NCI-H128 (cell line): ENCODE measurements around the gene ATP4A.

Source experiments
- DNase-seq: peaks from one replicate; lab custom pipeline; 2025; ENCODE audit not compliant: unreplicated experiment; lab: John Stamatoyannopoulos, UW

ATP4A gene

DNA sequence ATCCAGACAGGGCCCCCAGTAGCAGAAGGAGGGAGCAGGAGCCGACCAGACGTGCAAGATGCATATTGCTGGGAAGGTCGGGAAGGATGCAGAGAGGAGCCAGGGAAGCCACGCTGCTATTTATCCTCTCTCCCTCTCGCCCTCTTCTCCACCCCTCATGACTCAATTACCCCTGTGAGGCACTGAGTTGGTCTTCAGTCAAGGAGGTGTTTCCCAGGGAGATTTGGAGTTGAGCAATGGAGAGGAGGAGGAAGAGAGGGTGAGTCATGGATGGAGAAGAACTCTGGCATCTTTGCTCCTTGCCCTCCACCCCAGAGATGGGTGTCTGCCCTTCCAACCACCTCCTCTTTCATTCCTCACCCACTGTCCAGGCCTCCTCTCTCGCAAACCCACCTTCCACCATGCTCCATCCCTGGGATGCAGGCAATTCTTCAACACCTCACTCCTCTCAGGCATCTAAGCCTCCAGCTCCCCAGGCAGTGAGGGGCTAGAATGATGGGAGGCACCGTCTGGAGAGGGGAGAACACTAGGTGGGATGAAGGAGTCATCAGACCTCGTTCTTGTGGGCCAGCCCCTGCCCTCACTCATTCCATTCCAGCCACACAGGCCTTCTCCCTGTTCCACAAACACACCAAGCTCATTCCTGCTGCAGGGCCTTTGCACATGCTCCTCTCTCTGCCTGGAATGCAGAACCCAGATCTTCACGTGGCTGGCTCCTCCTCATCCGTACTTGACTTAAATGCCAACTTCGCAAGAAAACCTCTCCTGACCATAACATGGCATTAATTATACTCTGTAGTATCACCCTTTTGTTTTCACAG lies 35.0 kb downstream of the ATP4A start, which contains the start of gene SBSN:
TSS of gene SBSN (minus strand) at position 94 of the 821 bp plus-strand sequence. CDS start at position 64, 30 bp downstream.
- no peak for DNase-seq

DNA sequence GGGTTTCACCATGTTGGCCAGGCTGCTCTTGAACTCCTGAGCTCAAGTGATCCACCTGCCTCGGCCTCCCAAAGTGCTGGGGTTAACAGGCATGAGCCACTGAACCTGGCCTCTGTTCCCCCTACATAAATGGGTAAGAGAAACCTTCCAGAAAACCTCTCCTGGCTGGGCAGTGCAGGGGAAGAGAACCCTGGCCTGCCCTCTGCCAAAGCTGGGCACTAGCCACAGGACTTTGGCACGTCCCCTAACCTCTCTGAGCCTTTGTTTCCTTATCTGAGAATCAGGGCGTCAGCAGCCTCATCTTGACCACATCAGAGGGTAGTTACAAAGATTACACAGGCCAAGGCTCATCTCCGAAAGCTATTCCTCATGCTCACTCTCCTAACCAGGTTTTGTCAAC lies 37.6 kb downstream of the ATP4A start:
- no peak for DNase-seq

DNA sequence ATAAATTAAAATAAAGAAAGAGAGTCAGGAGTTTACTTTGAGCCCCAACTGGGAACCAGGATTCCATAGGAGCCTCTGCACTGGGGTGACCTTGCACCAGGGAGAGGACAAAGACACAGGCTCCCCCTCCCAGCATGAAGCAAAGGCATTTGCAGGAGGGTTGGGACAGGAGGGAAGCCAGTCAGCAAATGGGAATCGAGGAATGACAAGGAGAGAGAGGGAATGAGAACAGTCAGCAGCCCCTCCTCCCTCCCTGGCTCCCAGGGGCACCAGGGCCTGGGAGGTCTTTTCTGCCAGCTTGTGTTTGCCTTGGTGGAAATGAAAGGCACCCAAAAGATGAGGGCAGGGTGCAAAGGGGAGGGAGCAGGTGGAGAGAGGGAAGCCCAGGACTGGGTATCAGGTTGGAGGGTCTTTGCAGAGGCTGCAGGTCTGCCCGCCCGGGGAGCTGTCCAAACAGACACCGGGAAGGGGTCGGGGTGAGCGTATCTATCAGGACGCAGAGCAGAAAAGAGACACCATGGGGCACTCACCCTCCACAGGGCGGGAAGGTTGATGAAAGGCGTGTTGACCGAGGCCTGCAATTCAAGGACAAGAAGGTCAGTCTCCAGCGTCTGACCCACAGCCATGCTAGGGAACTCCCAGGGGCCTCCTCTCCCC lies 39.1 kb downstream of the ATP4A start:
- no peak for DNase-seq

DNA sequence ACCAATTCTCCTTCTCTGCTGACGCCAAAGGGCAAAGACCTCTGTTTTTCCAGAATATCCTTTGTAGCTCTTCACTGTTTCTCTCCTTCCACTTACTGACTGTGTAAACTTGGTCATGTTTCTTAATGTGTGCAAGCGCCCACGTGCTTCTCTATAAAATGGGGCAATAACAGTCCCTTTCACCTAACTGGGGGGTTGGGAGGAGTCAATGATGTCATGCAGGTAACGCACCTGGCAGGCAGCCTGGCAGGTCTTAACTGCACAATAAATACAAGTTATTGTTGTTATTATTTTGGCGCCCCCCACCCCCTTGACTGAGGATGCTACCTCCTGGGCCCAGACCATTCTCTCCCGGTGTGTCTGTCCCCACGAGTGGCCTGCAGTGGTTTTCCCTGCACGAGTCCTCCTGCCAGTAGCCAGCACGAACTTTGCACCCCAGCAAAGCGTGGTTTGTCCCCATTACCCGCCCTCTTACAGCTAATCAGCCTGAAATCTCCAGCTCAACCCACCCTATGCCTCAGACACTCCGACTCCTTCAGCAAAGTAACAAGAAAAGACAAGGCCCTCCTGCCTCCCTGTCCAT lies 40.6 kb downstream of the ATP4A start:
- DNase-seq, result no peak

DNA sequence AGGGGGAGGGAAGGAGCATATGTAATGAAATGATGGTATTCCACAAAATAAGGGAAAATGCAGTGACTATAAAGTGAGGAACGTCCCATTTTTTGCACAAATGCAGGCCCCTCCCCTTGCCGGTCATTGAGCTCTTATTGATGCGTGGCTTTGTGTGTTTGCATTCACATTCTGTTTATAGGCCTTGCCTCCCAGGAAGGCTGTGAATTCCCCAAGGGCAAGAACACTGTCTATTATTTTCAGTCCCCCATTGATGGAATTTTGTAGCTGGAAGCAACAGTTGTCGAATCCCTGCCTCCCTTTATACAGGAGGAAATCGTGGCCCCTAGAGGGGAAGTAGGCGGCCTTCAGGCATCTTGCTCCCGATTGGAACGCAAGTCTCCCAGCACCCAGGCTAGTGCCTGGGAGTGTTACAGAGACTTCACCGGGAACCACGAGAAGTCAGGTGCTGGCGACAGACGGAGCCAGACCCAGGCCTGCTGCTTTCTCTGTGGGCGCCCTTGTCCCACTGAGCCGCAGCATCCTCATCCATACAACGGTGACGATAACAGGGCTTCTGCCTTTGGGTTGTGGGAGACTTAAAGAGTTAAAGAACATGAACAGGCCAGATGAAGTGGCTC lies 42.2 kb downstream of the ATP4A start:
- no peak for DNase-seq

- no peak for DNase-seq
Measured at GRCh38 chr19:35519291-35519690, 44.2 kb downstream of the ATP4A start.

DNA sequence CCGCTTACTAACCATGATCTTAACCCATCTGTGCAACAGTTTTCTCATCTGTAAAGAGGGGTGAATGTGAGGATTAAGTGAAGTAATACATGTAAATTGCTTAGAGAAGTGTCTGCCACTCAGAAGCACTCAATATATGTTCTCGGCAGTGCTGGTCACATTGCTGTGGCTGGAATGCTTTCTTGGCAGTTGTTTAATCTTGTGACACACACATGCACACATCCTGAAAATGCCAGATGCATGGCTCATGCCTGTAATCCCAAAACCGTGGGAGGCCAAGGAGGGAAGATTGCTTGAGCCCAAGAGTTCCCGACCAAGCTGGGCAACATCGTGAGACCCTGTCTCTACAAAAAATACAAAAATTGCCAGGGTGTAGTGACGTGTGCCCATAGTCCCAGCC lies 45.1 kb downstream of the ATP4A start:
- no peak for DNase-seq

- DNase-seq, result no peak
Measured at GRCh38 chr19:35517342-35517741, 46.1 kb downstream of the ATP4A start.

GRCh38 chr19:35516310-35516709 lies 47.1 kb downstream of the ATP4A start:
- no peak for DNase-seq

DNA sequence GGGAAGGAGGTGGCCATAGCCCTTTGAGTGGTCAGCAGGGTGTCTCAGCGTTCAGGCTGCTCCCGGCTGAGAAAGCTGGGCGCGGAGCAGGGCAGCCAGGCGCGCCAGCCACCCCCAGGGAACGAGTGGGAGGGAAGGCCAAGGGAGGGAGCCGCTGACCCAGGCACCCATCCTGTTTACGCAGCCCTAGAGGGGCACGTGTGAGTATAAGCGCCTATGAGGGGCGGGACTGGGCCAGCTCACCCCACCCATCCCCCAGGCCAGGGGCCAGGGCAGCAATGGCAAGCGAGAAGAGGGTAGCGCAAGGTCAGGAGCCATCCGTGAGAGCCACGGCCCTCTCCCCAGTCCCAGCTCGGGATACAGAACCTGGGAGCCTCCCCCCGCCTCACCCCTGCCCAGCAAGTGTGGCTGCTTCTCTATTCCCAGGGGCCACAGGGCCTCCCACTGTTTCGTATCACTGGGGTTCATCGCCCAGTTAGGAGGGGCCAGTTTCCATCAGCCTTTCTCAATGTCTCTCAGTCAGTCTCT lies 49.1 kb downstream of the ATP4A start:
- no peak for DNase-seq

DNA sequence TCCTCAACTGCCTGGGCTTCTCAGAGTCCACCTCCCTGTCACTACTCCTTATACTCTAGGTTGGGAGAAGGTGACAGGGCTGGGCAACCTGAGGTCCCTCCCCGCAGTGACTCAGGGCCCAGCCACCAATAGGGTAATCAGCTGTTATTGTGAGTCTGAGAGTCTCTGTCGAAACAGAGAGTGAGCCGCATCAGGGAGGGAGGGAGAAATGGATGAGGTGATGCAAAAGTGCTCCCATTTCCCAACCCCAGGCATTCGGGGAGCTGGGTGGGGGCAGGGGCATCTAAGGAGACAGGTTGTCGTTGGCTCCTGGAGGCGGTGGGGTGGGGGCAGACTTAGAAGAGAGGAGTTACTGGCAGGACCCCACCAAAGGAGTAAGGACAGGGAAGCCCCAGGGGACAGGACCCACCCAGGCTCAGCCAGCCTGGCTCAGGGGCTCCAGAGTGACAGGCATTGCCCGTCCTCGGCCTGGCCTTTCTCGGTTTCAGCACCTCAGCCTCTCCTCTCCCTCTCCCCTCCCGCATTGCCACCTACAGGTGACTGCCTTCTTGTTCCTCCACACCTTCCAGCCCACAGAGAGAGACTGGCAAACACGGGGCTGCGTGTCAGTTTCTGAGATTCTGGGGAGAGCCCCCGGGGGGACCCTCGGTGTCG lies 49.7 kb downstream of the ATP4A start, which contains the start of gene DMKN:
TSS of gene DMKN (minus strand) at position 22 of the 654 bp plus-strand sequence. CDS start 174 bp downstream, outside the sequence.
- DNase-seq, result no peak

GRCh38 chr19:35512831-35513627 lies 50.4 kb downstream of the ATP4A start:
- no peak for DNase-seq

GRCh38 chr19:35511337-35511736 lies 52.1 kb downstream of the ATP4A start:
- no peak for DNase-seq

DNA sequence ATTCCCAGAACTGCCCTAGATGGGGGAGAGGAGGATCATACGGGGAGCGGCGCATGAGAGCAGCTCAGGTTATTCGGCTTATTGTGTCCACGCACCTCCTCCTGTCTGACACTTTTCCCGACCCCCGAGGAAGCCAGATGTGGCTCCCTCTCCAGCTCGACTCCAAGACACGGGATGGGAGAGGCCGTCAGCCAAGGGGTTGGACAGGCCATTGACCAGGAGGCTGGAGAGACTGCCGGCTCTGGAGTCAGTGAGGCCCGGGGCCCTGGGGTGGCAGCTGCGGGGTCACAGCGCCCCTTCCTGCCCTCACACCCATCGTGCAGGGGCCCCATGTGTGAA lies 52.9 kb downstream of the ATP4A start:
- DNase-seq, result no peak

DNA sequence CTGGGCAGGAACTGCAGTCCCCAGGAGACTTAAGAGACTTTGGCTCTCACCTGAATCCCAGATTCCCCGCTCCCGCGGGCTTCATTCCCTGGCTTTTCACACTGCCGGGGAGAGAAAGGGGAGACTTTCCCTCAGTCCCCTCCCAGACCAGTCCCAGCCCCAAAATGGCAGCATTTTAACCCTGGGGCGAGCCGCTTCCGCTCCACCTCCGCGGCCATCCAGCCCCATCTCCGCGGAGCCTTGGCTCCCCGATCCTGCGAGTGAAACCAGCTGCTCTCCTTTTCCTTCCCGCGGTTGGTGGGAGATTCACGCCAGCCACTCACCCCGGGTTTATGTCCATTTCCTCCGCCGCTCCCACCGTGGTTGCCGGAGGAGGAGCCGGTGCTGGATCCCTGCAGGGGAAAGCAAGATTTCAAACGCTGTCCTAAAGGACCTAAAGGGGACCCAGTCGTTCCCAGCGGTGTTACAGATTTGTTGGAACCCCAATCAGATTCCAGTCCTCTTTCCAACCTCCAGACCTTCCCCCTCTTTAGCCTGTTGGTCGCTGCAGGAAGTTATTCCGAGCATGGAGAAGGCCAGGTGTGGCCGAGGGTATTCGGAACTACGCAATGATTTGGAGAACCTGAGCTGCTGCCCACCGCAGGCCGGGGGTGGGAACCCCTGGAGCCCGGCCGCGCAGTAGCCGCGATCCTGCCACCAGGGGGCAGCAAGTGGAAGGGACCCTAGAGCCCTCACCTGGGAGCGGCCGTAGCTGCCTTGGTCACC lies 53.4 kb downstream of the ATP4A start:
- peak; percentile 27 for DNase-seq

DNA sequence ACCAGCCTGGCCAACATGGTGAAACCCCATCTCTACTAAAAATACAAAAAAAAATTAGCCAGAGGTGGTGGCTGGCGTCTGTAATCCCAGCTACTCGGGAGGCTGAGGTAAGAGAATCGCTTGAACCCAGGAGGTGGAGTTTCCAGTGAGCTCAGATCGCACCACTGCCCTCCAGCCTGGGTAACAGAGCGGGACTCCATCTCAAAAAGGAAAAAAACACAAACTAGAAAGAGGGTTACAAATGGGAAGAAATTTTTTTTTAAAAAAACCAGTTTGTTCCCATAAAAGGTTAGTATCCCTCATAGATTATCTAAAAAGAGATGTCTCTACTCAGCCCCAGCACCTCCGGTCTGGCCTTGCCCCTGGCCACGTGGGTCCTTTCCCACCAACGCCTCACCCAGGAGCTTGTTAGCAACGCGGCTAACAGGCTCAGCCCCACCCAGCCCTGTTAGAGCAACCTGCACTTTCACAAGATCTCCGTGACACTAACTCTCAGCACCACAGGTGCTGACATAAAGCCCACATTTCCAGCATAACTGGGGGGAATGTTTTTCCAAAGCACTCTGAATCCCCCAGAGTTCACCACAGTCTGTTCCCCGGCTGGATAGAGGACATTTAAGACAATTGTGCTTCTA lies 54.3 kb downstream of the ATP4A start:
- no peak for DNase-seq

DNA sequence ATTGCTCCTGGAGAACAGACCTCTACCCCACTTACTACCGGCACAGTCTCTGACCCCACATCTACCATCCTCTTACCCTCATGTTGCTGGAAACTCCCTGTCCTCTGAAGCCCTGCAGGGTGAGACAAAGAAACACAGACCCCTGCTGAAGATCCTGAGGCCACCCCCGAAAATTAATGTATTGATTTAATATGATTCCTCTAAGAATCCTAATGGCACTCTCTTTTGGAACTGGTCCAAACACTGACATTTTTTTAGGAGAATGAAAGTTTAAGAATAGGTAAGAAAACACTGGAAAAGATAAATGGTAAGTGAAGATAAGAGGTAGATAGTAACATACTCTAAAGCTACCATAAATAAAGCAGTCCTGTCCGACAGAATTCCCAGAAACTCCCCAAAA lies 55.3 kb downstream of the ATP4A start:
- DNase-seq, result no peak

GRCh38 chr19:35507561-35507960 lies 55.9 kb downstream of the ATP4A start:
- no peak for DNase-seq

GRCh38 chr19:35506011-35506410 lies 57.4 kb downstream of the ATP4A start:
- DNase-seq, result no peak
